RWPE1 (cell line): ENCODE data around the gene FAM168B.

Source experiments
- CTCF ChIA-PET: fragments of 350-600 bp; sonication (Branson Sonifier 250); formaldehyde crosslinking; extraction: SDS; loops from one replicate; lab custom pipeline; 2021; lab: Yijun Ruan, JAX
- POLR2A ChIA-PET: fragments of 400-600 bp; formaldehyde crosslinking; extraction: SDS; loops from one replicate; lab custom pipeline; 2020; ENCODE audit warnings: antibody characterized with exemption; ENCODE audit not compliant: low non-redundant PET; lab: Yijun Ruan, JAX
- DNase-seq: peaks from one replicate; pipeline ENCODE4 v3.0.0; 2012; ENCODE audit warnings: low spot score
- H3K27ac ChIP-seq: fragments of 450-650 bp; 2 replicates; pipeline ENCODE4 v1.5.1; 2017
- TF ChIP-seq, protein P1 (sequence below): fragments of 450-650 bp; conservative IDR thresholded peaks from 2 replicates; pipeline ENCODE4 v1.5.1; 2017; ENCODE audit warnings: low read depth, mild to moderate bottlenecking

Gene FAM168B

DNA sequence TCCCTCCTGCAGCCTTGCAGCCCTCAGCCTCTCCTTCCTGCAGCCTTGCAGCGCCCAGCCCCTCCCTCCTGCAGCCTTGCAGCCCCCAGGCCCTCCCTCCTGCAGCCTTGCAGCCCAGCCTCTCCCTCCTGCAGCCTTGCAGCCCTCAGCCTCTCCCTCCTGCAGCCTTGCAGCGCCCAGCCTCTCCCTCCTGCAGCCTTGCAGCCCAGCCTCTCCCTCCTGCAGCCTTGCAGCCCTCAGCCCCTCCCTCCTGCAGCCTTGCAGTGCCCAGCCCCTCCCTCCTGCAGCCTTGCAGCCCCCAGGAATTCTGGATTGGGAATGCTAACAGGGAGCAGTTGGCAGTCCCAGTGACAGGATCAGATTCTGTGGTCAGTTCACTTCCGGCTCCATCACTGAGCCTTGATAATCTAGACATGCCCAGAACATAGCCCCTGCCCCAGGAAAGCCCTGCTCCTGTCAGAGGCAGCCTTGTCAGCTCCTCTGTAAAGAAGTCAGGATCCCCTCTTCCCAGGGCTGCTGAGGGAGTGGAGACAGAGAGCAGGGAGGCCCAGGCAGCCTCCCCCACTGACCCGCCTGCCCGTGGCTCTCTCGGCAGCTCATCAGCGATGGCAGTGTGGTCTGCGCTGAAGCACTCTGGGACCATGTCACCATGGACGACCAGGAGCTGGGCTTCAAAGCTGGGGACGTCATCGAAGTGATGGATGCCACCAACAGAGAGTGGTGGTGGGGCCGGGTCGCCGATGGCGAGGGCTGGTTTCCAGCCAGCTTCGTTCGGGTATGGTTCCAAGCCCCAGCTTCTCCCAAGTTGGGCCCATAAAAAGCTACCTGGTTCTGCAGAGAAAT, 54.8 kb downstream of the FAM168B start:
- peak overlapping the region; percentile 18 for H3K27ac ChIP-seq
- ChIA-PET CTCF (no interaction called here), POLR2A (no interaction called here)
- no peak for DNase-seq
- TF ChIP-seq, protein P1, sequence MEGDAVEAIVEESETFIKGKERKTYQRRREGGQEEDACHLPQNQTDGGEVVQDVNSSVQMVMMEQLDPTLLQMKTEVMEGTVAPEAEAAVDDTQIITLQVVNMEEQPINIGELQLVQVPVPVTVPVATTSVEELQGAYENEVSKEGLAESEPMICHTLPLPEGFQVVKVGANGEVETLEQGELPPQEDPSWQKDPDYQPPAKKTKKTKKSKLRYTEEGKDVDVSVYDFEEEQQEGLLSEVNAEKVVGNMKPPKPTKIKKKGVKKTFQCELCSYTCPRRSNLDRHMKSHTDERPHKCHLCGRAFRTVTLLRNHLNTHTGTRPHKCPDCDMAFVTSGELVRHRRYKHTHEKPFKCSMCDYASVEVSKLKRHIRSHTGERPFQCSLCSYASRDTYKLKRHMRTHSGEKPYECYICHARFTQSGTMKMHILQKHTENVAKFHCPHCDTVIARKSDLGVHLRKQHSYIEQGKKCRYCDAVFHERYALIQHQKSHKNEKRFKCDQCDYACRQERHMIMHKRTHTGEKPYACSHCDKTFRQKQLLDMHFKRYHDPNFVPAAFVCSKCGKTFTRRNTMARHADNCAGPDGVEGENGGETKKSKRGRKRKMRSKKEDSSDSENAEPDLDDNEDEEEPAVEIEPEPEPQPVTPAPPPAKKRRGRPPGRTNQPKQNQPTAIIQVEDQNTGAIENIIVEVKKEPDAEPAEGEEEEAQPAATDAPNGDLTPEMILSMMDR, result no peak

- TF ChIP-seq, protein P1, result no peak
- no peak for DNase-seq
- ChIA-PET POLR2A (no interaction called here), CTCF (no interaction called here)
- peak overlapping the region; percentile 38; the same call in 1 of the 2 replicates for H3K27ac ChIP-seq
These were observed 55.6 kb downstream of the FAM168B start for GRCh38 chr2:131037398-131038257.

- TF ChIP-seq, protein P1, result no peak
- DNase-seq, result no peak
- H3K27ac ChIP-seq, result peak overlapping the region; percentile 79
- ChIA-PET CTCF (interaction anchor here (0.6 kb wide), 1 partner anchor 114 kb away, joined by 3 read pairs; no protein-coding TSS in a partner anchor), POLR2A (no interaction called here)
These were observed 56.4 kb downstream of the FAM168B start for GRCh38 chr2:131036696-131037397.

GRCh38 chr2:131036269-131036668, 57.0 kb downstream of the FAM168B start:
- H3K27ac ChIP-seq, result peak overlapping the region; percentile 79
- DNase-seq, result no peak
- ChIA-PET POLR2A (no interaction called here), CTCF (interaction anchor here (0.6 kb wide), 1 partner anchor 113 kb away, joined by 3 read pairs; no protein-coding TSS in a partner anchor)
- TF ChIP-seq, protein P1, result no peak

DNA sequence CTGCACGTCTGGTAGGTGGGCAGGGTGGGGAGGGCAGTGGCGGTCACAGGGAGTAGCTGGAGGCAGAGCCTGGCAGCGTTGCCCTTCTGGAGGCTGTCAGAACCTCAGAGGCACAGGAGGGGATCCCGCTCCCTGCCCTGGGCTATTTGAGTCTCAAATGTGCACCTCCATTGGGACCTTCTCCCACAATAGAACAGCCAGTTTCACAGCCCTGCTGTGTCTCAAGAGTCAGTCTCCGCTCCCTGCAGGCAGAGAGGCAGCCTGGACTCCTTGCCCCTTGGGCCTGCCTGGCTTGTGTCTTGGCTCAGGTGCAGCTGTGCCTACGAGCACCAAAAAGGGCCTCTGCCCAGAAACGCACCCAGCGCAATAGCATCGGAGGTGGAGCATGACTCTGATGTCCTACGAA, 57.4 kb downstream of the FAM168B start:
- no peak for DNase-seq
- peak overlapping the region; percentile 79 for H3K27ac ChIP-seq
- TF ChIP-seq, protein P1, result no peak
- CTCF ChIA-PET, result no interaction called here
- POLR2A ChIA-PET, result no interaction called here
